Measurements from ENCODE around the gene RMI2. TPM values are rescaled to one million over a fixed set of nuclear protein-coding genes. Genes with fewer than 3 reads are reported as not detected.
"Not testable (repeated sequence)": the region's sequence is repeated elsewhere in the genome, so short reads cannot be mapped to it uniquely, and the experiment has no call there.

RMI2 gene
- total RNA-seq, 2 donors from 2014 or later = 12.0 to 46.3 TPM

DNA sequence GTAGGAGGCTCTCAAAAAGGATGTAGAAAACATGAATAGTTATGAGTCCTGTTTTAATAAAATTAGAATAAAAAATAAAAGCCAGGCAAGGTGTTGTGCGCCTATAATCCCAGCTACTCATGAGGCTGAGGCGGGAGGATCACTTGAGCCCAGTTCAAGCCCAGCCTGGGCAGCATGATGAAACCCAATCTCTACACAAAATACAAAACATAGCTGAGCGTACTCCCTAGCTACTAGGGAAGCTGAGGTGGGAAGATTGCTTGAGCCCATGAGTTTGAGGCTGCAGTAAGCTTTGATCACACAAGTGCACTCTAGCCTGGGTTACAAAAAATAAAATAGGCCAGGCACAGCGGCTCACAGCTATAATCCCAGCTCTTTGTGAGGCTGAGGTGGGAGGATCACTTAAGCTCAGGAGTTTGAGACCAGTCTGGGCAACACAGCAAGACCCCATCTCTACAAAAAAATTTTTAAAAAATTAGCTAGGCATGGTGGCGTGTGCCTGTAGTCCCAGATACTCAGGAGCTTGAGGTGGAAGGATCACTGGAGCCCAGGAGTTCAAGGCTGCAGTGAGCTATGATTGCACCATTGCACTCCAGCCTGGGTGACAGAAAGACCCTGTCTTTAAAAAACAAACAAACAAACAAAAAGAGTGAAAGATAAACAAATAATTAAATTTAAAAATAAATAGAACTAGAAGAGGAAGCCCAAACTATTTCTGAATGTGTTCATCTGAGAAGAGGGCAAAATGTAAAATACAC lies 46.9 kb upstream of the RMI2 start:
- H3K36me3 ChIP-seq = no peaks in the 10 kb centered on the region
- intact Hi-C loops (cut with DNase I) = no loop called here
- H3K27me3 ChIP-seq = no peaks in the 10 kb centered on the region
- no peak overlapping the region for H3K4me3 ChIP-seq
- TF ChIP-seq, protein P1, sequence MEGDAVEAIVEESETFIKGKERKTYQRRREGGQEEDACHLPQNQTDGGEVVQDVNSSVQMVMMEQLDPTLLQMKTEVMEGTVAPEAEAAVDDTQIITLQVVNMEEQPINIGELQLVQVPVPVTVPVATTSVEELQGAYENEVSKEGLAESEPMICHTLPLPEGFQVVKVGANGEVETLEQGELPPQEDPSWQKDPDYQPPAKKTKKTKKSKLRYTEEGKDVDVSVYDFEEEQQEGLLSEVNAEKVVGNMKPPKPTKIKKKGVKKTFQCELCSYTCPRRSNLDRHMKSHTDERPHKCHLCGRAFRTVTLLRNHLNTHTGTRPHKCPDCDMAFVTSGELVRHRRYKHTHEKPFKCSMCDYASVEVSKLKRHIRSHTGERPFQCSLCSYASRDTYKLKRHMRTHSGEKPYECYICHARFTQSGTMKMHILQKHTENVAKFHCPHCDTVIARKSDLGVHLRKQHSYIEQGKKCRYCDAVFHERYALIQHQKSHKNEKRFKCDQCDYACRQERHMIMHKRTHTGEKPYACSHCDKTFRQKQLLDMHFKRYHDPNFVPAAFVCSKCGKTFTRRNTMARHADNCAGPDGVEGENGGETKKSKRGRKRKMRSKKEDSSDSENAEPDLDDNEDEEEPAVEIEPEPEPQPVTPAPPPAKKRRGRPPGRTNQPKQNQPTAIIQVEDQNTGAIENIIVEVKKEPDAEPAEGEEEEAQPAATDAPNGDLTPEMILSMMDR (IDR thresholded peaks at IDR 0.05) = no peak
- H3K4me1 ChIP-seq = peaks cover 7% of the 10 kb centered on the region
- H3K9ac ChIP-seq (ENCODE audit: low read depth in 2 of 2, low read length in 2 of 2) = no peak overlapping the region
- no peak overlapping the region for H3K27ac ChIP-seq
- H3K9me3 ChIP-seq = no peaks in the 10 kb centered on the region
- DNase-seq = no peak

DNA sequence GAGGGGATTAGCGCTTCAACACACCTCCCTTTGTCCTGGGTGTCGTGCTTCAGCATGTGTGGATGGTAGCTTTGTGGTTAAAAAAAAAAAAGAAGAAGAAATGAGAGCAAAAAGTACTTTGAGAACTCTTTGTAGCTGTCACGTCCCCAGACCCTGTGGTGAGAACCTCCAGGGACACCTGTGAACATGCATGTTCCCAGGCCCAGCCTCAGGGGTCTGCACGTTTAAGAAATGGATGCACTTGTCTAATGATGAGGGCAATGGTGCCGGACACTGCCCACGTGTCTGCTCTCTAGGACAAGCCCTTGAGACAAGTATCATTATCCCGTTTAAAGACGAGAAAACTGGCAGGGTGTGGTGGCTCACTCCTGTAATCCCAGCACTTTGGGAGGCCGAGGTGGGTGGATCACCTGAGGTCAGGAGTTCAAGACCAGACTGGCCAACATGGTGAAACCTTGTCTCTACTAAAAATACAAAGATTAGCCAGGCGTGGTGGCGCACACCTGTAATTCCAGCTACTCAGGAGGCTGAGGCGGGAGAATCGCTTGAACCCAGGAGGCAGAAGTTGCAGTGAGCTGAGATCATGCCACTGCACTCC lies 46.2 kb upstream of the RMI2 start:
- H3K4me1 ChIP-seq; DNase-seq; H3K36me3 ChIP-seq; H3K27ac ChIP-seq; H3K9ac ChIP-seq (ENCODE audit: low read depth in 2 of 2, low read length in 2 of 2); H3K4me3 ChIP-seq; intact Hi-C loops (cut with DNase I); H3K27me3 ChIP-seq; H3K9me3 ChIP-seq: not testable (repeated sequence)

DNA sequence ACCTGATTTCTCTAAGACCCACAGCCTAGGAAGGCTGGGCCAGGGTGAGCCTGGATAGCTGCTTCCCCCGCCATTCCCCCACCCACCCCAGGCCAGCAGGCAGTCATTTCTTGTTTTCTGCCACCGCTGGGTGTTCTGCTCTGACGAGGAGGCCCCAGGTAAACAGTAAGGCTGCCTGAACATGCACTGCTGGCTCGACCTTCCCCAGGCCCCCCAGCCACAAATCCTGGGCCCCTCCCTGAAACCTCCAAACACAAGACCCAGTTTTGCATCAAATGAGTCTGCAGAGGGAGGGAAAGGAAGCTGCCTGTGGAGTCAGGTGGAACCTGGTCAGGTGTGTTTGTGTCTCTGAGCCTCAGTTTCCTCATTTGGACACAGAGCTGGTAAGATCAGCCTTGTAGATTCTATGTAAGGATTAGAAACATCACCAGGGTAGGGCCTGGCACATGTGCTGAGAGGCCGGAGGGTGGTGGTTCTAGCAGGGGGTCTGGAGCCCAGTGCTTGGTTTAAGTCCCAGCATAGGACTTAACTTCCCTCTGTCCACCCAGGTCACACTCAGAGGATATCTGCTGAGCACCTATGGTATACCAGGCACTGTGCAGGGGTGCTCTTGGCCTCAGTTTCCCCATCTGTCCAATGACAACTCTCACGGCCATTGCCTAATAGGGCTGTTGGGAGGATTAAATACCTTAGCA lies 45.2 kb upstream of the RMI2 start:
- intact Hi-C loops (cut with DNase I) = no loop called here
- Histone ChIP-seq H3K9me3 (no peaks in the 10 kb centered on the region), H3K27ac (no peak overlapping the region), H3K4me3 (no peak overlapping the region), H3K4me1 (peaks cover 7% of the 10 kb centered on the region), H3K27me3 (no peaks in the 10 kb centered on the region), H3K36me3 (no peaks in the 10 kb centered on the region), H3K9ac (ENCODE audit: low read depth in 2 of 2, low read length in 2 of 2) (no peak overlapping the region)
- DNase-seq = no peak
- TF ChIP-seq, protein P1 (IDR thresholded peaks at IDR 0.05) = no peak

DNA sequence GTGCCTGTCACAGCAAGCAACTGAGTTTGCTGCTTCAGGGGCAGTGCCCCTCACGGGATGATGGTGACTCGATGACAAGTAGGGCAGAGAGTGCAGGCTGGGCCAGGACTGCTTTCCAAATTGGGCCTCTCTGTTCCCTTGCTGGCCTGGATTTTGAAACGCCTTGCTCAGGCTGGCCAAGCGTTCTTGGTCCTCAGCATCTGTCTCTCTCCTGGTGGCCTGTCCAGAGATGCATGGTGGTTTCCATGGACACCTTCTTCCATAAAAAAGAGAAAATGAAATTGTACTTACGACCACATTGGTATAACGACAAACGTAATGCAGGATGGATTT lies 44.7 kb upstream of the RMI2 start:
- H3K9ac ChIP-seq (ENCODE audit: low read depth in 2 of 2, low read length in 2 of 2) = no peak overlapping the region

DNA sequence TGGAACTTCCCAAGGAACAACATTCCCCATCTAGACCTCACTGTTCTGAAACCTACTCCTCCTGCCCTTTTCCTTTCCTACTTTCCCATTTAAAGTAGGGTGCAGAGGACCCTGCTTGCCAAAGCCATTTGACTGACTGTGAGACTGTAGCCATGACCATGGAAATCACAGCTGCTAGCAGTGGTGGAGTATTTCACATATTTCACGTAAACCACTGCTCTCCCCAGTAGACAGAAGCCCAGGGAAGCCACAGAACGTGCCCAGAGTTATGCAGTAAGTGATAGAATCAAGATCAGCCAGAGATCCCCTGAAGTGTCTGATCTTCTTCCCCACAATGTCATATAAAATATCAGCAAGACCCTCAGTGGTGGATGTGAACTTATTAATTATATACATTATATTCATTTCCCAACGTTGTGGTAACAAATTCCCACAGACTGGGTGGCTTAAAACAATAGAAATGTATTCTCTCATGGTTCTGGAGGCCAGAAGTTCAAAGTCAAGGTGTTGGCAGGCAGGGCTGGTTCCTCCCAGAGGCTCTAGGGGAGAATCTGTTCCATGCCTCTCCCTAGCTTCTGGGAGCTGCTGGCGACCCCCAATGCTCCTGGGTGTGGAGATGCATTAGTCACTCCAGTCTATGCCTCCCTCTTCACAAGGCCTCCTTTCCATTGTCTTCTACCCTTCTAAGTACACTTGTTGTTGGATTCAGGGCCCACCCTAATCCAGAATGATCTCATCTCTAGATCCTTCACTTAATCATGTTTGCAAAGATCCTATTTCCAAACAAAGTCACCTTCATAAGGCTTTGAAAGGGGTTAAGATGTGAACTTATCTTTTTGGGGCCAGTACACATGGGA lies 43.4 kb upstream of the RMI2 start:
- H3K4me1 ChIP-seq = peaks cover 3% of the 10 kb centered on the region
- no peaks in the 10 kb centered on the region for H3K27me3 ChIP-seq
- H3K36me3 ChIP-seq = no peaks in the 10 kb centered on the region
- intact Hi-C loops (cut with DNase I) = no loop called here
- H3K9ac ChIP-seq (ENCODE audit: low read depth in 2 of 2, low read length in 2 of 2) = no peak overlapping the region
- no peak overlapping the region for H3K4me3 ChIP-seq
- TF ChIP-seq, protein P1 (IDR thresholded peaks at IDR 0.05) = no peak
- no peaks in the 10 kb centered on the region for H3K9me3 ChIP-seq
- H3K27ac ChIP-seq = no peak overlapping the region
- DNase-seq = no peak

More for the DNA sequence above, 44.7 kb upstream of the RMI2 start:
- Histone ChIP-seq H3K4me3 (no peak overlapping the region), H3K9me3 (no peaks in the 10 kb centered on the region), H3K36me3 (no peaks in the 10 kb centered on the region), H3K27ac (no peak overlapping the region), H3K4me1 (peaks cover 7% of the 10 kb centered on the region), H3K27me3 (no peaks in the 10 kb centered on the region)
- TF ChIP-seq, protein P1 (IDR thresholded peaks at IDR 0.05) = no peak
- DNase-seq = no peak
- intact Hi-C loops (cut with DNase I) = no loop called here
